Activated CD4-positive, CD25-positive, alpha-beta regulatory T cell (primary cell): ENCODE measurements around the gene ICA1L.

ENCODE experiments used
- DNase-seq, 4 experiments: peaks; one replicate each; lab custom pipeline; 2025; lab: John Stamatoyannopoulos, UW

The ICA1L gene

GRCh38 chr2:202782940-202783558, 88.5 kb downstream of the ICA1L start:
- DNase-seq = no peak

- no peak for DNase-seq
These were observed 91.0 kb downstream of the ICA1L start for GRCh38 chr2:202780514-202781021.

- DNase-seq = no peak
These were observed 93.3 kb downstream of the ICA1L start for GRCh38 chr2:202778217-202778616.

GRCh38 chr2:202774104-202774503, 97.5 kb downstream of the ICA1L start:
- DNase-seq = no peak

GRCh38 chr2:202773301-202773973, 98.1 kb downstream of the ICA1L start:
- DNase-seq = no peak

- no peak for DNase-seq
These were observed 99.7 kb downstream of the ICA1L start for GRCh38 chr2:202771741-202772460.

- no peak for DNase-seq
These were observed 100.2 kb downstream of the ICA1L start for GRCh38 chr2:202771336-202771735.

- DNase-seq = no peak
These were observed 102.4 kb downstream of the ICA1L start for GRCh38 chr2:202769201-202769600.

- DNase-seq = no peak
These were observed 103.3 kb downstream of the ICA1L start for GRCh38 chr2:202768273-202768672.

GRCh38 chr2:202765436-202765835, 106.1 kb downstream of the ICA1L start:
- DNase-seq = no peak

GRCh38 chr2:202764991-202765390, 106.6 kb downstream of the ICA1L start:
- no peak for DNase-seq

- no peak for DNase-seq
These were observed 107.7 kb downstream of the ICA1L start for GRCh38 chr2:202763916-202764315.

- DNase-seq = no peak
These were observed 109.0 kb downstream of the ICA1L start for GRCh38 chr2:202762556-202762955.

- no peak for DNase-seq
These were observed 110.7 kb downstream of the ICA1L start for GRCh38 chr2:202760848-202761247.

GRCh38 chr2:202758604-202759003, 113.0 kb downstream of the ICA1L start:
- no peak for DNase-seq

GRCh38 chr2:202758128-202758527, 113.4 kb downstream of the ICA1L start:
- no peak for DNase-seq

- no peak for DNase-seq
These were observed 114.2 kb downstream of the ICA1L start for GRCh38 chr2:202757339-202757738.

GRCh38 chr2:202756598-202756997, 115.0 kb downstream of the ICA1L start:
- no peak for DNase-seq

GRCh38 chr2:202754936-202755335, 116.6 kb downstream of the ICA1L start:
- no peak for DNase-seq

- DNase-seq = no peak
These were observed 119.5 kb downstream of the ICA1L start for GRCh38 chr2:202752071-202752470.

- DNase-seq = no peak
These were observed 120.7 kb downstream of the ICA1L start for GRCh38 chr2:202750763-202751427.

GRCh38 chr2:202749477-202749876, 122.1 kb downstream of the ICA1L start:
- DNase-seq = no peak
